Naive thymus-derived CD8-positive, alpha-beta T cell (primary cell): ENCODE data around the gene ZFAND4. TPM values are rescaled to one million over a fixed set of nuclear protein-coding genes. Genes with fewer than 3 reads are reported as not detected.

Source experiments
- polyA plus RNA-seq, 3 donors: library from polyadenylated mRNA; unstranded; fragments of 300-500 nt; fragmentation: Illumina TruSeq; gene quantifications; one replicate each; pipeline ENCODE4 v1.2.3, GENCODE V29; 2021
- total RNA-seq, 8 experiments: library from RNA in 2 of 8; stranded (reverse) in 2 of 8; gene quantifications; one replicate each; pipeline ENCODE4 v1.2.3 and lab custom pipeline; 2021 to 2026

Gene ZFAND4
- total and polyA plus RNA-seq, 5 experiments from 2014 or later: 14.8 to 32.2 (median 28.9) TPM

Other genes with a start within 250 kb of the ZFAND4 start
- gene WASHC2C, start 54.5 kb upstream of the ZFAND4 start, total RNA-seq: 10 to 100 TPM; 57.3 to 69.1 TPM
- gene WASHC2C, start 54.5 kb upstream of the ZFAND4 start, polyA plus RNA-seq: 10 to 100 TPM; 17.7 to 34.2 (median 19.4) TPM
- 10 to 100 TPM; 43.8 to 47.9 TPM for gene AGAP4, start 174.7 kb upstream of the ZFAND4 start, total RNA-seq
- 1 to 10 TPM in 1 of 3 donors, under 1 TPM in 2; 0.77 to 1.6 (median 0.99) TPM for gene AGAP4, start 174.7 kb upstream of the ZFAND4 start, polyA plus RNA-seq